H54 (cell line): Measurements from ENCODE around the gene TTC39B.

Experiments
- DNase-seq: peaks from one replicate; pipeline ENCODE4 v3.0.0; 2011; ENCODE audit warnings: low spot score, mixed read lengths; ENCODE audit not compliant: insufficient read length
- FAIRE-seq: peaks from 3 replicates; lab custom pipeline; 2011; peaks lifted over from hg19 to GRCh38; lab: Jason Lieb, UNC
- POLR2A ChIP-seq: IDR thresholded peaks from 2 replicates; pipeline ENCODE4 v1.6.1; 2011; ENCODE audit warnings: low read depth, mild to moderate bottlenecking, low read length

TTC39B gene

DNA sequence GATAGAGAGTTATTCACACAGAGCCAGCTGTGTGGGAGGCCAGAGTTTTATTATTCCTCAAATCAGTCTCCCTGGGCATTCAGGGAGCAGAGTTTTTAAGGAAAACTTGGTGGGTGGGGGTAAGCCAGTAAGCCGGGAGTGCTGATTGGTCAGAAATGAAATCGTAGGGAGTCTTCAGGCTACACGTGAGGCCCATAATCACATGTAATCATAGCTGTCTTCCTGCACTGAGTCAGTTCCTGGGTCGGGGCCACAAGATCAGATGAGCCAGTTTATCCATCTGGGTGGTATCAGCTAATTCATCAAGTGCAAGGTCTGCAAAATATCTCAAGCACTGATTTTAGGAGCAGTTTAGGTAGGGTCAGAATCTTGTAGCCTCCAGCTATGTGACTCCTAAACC, 10.8 kb upstream of the TTC39B start:
- no peak for TF ChIP-seq POLR2A
- no peak for DNase-seq
- peak; percentile 45 for FAIRE-seq

DNA sequence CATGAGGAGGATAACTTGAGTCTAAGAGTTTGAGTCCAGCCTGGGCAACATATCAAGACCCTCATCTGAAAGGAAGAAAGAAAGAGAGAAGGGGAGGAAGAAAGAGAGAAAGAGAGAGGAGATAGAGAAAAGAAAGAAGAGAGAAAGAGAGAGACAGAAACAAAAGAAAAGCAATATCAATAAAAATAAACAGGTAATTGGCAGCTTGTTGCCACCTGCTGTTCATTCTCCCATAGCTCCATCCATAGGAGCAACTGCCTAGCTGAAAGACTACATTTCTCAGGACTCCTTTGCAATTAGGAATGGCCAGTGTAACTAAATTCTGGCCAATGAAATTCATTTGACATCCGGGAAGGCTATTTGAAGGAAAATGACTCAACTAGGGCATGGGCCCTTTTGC, 4.6 kb upstream of the TTC39B start:
- peak; percentile 6 for FAIRE-seq
- DNase-seq = no peak
- TF ChIP-seq POLR2A = no peak

DNA sequence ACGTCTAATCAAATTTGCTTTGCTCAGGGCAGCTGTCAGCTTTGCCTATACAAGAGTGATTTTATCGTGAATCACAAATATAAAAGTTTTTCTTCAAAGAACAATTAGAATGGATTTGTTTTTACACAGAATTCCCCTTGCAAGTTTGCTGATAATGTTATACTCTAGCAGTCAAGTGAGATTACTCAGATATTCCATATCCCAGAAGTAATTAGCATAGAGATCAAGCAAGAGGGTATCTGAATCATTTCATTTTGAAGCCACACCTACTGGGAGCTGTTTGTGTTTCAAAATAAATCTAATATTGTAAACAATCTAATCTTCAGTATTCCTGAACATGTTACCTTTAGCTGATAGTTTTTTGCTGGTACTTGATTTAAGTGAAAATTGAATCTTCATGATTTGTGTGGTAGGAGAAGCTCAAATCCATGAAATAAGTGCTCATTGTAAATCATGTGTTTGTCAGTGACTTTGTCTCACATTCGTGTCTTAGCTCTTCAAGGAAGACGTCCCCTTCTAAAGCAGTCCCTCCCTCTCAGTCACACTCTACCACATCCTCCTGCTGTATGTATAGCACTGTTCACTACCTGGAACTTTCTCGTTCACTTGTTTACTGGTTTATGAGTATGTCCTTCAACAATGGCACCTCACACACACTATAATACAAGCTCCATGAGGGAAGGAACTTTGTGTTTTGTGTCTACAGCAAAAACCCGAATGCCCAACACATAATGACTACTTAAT, 3.3 kb upstream of the TTC39B start:
- FAIRE-seq (peak; percentile 23), DNase-seq (no peak)

DNA sequence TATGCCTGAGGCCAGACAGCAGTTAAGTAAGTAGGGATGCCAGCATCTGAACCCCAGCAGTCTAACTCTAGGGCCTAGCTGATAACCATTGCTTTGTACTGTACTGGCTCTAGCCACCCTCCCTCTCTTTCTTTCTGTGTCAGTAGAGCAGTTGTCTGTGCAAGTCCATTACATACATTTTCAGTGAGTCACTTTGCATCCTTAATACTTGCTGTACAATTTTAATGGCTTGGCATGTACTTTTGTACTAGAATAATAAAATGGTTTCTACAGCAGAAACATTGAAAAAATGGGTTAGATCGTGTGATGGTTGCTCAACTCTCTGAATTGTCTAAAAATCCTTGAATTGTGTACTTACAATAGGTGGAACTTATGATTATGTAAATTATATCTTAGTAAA, 1.5 kb upstream of the TTC39B start:
- TF ChIP-seq POLR2A = no peak
- FAIRE-seq = peak; percentile 96
- DNase-seq = no peak

More for the DNA sequence above, 3.3 kb upstream of the TTC39B start:
- TF ChIP-seq POLR2A = no peak

DNA sequence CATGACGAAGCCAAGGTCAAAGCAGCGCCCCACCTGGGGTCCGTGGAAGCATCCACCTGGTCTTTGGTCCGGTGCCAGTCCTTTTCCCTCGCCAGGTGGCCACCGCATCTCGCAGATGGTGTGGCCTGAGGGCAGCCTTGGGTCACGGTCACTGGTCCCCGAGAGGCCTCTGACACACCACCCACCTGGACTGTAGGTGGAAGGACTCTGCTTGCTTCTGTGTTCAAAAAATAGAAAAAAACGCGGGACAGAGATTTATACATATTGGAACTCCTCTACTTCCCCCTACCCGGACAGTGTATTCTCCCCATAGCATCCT, 466 bp upstream of the TTC39B start:
- FAIRE-seq = no peak
- no peak for TF ChIP-seq POLR2A
- DNase-seq = no peak

DNA sequence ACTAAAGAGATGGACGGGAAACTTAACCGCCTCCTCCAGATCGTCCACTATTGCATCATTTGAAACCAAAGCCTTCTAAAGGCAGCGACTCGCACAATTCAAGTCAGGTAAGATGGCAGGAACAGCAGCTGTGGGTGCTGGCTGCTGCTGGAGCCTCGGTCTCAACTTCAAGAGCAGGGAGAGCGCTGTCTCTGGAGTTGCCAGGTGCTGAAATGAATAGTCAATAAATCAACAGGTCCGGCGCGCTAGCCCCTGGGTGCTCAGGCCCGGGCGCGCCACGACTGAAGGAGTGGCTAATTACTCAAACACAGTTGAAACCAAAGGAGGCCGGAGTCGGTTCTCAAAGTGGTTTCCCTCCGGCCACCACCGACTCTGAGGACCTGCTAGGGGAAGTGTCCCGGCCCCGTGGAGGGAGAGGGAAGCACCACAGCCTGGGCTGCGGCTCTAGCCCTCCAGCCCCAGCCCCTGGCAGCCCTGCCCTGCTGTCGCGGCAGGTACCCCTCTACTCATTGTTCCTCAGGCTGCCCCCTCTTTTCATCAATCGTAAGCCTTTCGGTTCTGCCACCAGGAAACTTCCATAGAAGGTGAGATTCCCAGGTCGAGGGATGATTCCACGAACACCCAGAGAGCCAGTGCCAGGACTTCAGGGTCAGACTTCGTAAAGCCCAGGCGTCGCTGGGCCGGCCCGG, 804 bp downstream of the TTC39B start:
- DNase-seq = peak; percentile 23
- TF ChIP-seq POLR2A = no peak
- FAIRE-seq = peak; percentile 65

DNA sequence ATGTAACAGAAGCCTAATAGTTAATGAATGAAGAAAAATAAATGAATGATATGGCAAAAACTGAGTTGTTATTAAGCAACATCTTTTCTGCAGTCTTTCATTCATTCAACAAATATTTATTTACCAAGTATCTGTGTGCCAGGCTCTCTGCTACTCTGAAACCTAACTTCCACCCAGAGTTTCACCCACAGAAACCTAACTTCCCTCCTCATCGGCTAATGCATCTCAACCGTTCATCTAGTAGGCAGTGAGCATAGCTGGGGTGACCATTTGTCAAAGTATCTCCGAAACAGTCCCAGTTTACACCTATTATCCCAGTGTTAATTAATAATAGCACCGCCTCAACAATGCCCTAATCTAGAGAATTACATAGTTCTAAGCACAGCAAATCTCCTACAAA, 1.5 kb downstream of the TTC39B start:
- no peak for TF ChIP-seq POLR2A
- DNase-seq (no peak), FAIRE-seq (no peak)

DNA sequence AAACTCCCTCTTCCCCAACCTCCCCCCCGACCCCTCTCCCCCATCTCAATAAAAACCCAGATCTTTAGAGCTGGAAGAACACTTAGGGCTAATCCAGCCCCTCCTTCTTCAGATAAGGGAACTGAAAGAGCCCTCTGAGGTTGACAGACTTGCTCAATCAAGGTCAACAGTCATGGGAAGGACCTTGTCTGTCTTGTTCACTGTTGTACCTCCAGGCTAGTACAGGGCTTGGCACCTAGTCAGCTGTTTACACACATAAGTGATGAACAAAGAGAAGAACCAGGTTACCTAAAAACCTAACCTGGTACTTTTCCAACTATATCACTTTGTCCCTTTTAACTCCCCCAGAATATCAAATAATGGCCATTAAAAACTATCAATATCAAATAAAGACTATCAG, 2.4 kb downstream of the TTC39B start:
- FAIRE-seq (no peak), DNase-seq (no peak)
- TF ChIP-seq POLR2A = no peak

DNA sequence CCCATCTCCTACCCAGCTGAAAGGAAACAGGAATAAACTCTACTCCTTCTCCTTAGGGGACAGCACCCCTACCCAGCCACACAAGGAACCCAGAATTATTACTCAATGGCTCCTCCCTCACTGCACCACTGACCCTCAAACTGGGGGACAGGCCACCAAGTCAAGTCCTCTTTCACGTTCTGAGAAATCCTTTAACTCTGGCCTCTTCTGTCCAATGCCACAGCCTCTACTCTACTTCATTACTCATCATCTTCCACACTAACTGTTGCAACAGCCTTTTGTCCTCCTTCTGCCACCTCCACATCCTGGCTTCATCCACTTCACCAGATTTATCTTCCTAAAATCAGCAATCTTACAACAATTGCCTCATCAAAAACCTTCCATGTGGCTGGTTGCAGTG, 6.8 kb downstream of the TTC39B start:
- no peak for TF ChIP-seq POLR2A
- DNase-seq = no peak
- no peak for FAIRE-seq

DNA sequence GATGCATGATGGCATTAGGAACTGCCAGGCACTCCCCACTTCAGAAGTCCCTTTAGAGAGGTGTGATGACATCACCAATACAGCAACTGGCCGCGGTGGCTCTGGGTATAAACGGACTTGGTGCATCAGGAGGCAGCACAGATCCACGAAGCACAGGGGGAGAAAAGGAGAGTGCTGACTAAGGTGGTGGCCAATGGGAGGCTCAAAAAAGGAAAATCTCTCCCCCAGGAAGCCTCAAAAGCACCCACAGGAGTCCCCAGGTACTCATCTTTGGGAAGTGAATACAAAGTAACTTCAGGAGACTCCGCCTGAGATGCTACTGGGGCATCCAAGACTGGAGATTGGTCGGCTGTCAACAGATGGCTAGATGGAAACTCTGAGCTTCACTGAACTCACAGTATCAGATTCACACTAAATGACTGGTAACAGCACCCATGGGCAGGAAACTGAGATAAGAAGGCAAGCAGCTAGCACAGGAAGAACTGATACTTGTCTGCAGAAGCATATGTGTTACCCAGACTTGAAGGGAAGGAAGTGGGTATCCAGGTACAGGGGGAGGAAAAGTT, 7.6 kb downstream of the TTC39B start:
- no peak for TF ChIP-seq POLR2A
- FAIRE-seq (no peak), DNase-seq (no peak)

DNA sequence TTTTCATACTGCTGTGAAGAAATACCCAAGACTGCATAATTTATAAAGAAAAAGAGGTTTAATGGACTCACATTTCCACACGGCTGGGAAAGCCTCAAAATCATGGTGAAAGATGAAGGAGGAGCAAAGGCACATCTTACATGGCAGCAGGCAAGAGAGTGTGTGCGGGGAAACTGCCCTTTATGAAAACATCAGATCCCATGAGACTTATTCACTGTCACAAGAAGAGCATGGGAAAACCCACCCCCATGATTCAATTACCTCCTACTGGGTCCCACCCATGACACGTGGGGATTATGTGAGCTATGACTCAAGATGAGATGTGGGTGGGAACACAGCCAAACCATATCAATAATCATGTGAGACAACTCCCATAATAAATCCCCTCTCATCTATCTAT, 8.7 kb downstream of the TTC39B start:
- TF ChIP-seq POLR2A = no peak
- FAIRE-seq = no peak
- no peak for DNase-seq

DNA sequence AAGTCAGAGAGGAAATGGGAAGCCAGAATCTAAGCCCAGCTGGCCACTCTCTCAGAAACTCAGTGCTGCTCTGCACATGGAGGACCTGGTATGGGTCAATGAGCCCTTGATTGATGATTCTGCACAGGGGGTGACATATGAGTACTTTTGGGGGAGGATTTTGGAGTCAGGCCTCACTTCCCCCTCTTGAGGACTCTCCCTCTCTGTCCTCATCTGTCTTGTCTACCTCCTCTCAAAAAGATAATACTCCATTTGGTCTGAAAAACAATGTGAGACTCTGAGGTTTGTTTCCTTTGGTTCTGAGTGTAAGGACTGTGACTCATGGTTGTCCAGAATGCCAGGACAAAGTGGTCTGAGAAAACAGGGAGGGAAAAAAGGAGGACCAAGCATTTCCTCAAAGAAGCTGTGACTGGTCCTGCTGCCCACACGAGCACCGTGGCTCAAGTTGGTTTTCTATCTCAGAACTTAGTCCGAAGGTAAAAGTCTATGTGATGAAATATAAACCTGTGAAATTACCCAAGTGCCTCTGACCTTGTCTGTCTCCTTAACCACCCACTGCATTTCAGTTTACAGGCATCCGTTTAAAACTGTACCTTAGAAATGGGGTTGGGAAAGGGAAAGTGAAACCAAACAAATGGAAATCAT, 11.1 kb downstream of the TTC39B start:
- FAIRE-seq (peak; percentile 92), DNase-seq (peak; percentile 40)
- no peak for TF ChIP-seq POLR2A

DNA sequence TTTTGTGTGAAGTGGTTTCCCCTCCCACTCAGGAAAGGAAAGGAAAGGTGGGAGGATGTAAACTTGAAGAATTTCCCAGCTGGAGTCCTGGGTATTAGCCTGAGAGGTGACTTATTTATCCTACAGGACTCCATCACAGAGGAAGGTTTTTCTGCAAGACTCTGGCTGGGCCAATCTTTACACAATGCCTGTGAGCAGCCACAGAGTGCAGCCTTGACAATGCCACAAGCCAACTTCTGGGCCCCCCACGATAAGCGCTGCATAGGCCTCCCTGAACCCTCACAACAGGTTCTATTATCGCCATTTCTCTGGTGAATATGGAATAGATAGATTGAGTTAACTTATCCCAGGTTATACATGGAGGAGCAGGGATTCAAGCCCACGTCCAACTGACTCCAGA, 12.4 kb downstream of the TTC39B start:
- TF ChIP-seq POLR2A = no peak
- DNase-seq = no peak
- FAIRE-seq = no peak

DNA sequence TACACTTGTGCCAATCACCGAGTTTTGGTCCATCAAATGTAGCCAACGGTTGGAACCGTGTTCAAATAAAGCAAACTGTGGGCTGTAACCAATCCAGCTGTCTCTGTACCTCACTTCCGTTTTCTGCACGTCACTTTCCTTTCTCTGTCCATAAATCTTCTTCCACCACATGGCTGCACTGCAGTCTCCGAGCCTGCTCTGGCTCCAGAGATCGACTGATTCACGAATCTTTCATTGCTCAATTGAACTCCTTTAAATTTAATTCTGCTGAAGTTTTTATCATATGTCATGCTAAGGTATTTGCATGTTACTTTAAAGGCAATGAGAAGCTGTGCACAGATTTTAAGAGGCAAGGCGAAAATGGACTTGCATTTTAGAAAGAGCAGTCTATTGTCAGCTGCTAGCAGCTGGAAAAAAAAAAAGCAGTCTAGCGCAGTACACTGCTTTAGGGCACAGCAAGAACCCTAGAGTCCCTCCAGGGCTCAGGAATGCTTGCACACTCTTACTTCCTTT, 13.2 kb downstream of the TTC39B start:
- DNase-seq (no peak), FAIRE-seq (no peak)
- no peak for TF ChIP-seq POLR2A
